GM23338 (cell line): ENCODE data around the gene TSR3. TPM values are rescaled to one million over a fixed set of nuclear protein-coding genes. Genes with fewer than 3 reads are reported as not detected.

Experiments
- ATAC-seq: fragments of 200-7000 bp; cut with Tn5 transposase; 3 replicates; pipeline ENCODE4 v1.9.1; 2020
- DNase-seq: peaks from one replicate; pipeline ENCODE4 v3.0.0-alpha.2; 2015; ENCODE audit warnings: low spot score
- H2AFZ ChIP-seq: fragments of 200-600 bp; sonication (generic); 2 replicates; pipeline ENCODE4 v1.8.0; 2016; ENCODE audit warnings: antibody characterized with exemption, mild to moderate bottlenecking, moderate library complexity
- H3F3A ChIP-seq: fragments of 200-600 bp; sonication (generic); replicated peaks from 2 replicates; pipeline ENCODE4 v1.8.0; 2017; ENCODE audit warnings: antibody characterized with exemption, mixed run types, low read depth
- H3K27ac ChIP-seq: fragments of 200-600 bp; sonication (generic); 2 replicates; pipeline ENCODE4 v1.6.1; 2016; ENCODE audit warnings: low read depth
- H3K27me3 ChIP-seq: fragments of 200-600 bp; sonication (generic); 2 replicates; pipeline ENCODE4 v1.8.0; 2016; ENCODE audit warnings: mild to moderate bottlenecking, mixed run types, moderate library complexity; ENCODE audit not compliant: insufficient read depth
- H3K36me3 ChIP-seq: fragments of 200-600 bp; sonication (generic); 2 replicates; pipeline ENCODE4 v1.8.0; 2016; ENCODE audit warnings: mild to moderate bottlenecking; ENCODE audit not compliant: insufficient read depth
- H3K4me1 ChIP-seq: fragments of 200-600 bp; sonication (generic); 2 replicates; pipeline ENCODE4 v1.8.0; 2016; ENCODE audit warnings: mild to moderate bottlenecking, moderate library complexity; ENCODE audit not compliant: insufficient read depth
- H3K4me2 ChIP-seq: fragments of 200-600 bp; sonication (generic); 2 replicates; pipeline ENCODE4 v1.7.1; 2017; ENCODE audit warnings: mixed run types
- H3K4me3 ChIP-seq: fragments of 200-600 bp; sonication (generic); 2 replicates; pipeline ENCODE4 v1.6.1; 2016; ENCODE audit warnings: mixed run types
- H3K79me2 ChIP-seq: fragments of 200-600 bp; sonication (generic); replicated peaks from 2 replicates; pipeline ENCODE4 v1.8.0; 2017; ENCODE audit warnings: mild to moderate bottlenecking; ENCODE audit not compliant: insufficient read depth
- H3K9me2 ChIP-seq: fragments of 200-600 bp; sonication (generic); 2 replicates; pipeline ENCODE4 v1.8.0; 2017; ENCODE audit not compliant: insufficient read depth
- H4K20me1 ChIP-seq: fragments of 200-600 bp; sonication (generic); replicated peaks from 2 replicates; pipeline ENCODE4 v1.8.0; 2017; ENCODE audit warnings: mild to moderate bottlenecking; ENCODE audit not compliant: insufficient read depth
- H3K27ac Mint-ChIP-seq: 2 replicates; pipeline ENCODE4 v1.8.0; 2020; ENCODE audit warnings: inconsistent platforms, mild to moderate bottlenecking, moderate library complexity, mixed read lengths
- H3K27me3 Mint-ChIP-seq: 3 replicates; pipeline ENCODE4 v1.8.0; 2022; ENCODE audit warnings: low read depth, mild to moderate bottlenecking, moderate library complexity, mixed read lengths, inconsistent platforms; ENCODE audit not compliant: insufficient read depth, poor library complexity
- H3K36me3 Mint-ChIP-seq: 3 replicates; pipeline ENCODE4 v1.8.0; 2021; ENCODE audit warnings: low read depth, mild to moderate bottlenecking, inconsistent platforms, moderate library complexity, mixed read lengths
- H3K4me1 Mint-ChIP-seq: 3 replicates; pipeline ENCODE4 v1.8.0; 2020; ENCODE audit warnings: mild to moderate bottlenecking, inconsistent platforms, mixed read lengths
- H3K4me3 Mint-ChIP-seq: 3 replicates; pipeline ENCODE4 v1.8.0; 2021; ENCODE audit warnings: moderate library complexity, mild to moderate bottlenecking, inconsistent platforms, mixed read lengths
- H3K9me3 Mint-ChIP-seq: 3 replicates; pipeline ENCODE4 v1.8.0; 2020; ENCODE audit warnings: moderate library complexity, mild to moderate bottlenecking, inconsistent platforms, mixed read lengths
- CREB1 ChIP-seq: fragments of 250-450 bp; sonication (Bioruptor Pico); IDR thresholded peaks from 2 replicates; pipeline ENCODE4 v1.5.0; 2020; ENCODE audit warnings: low read depth, mild to moderate bottlenecking, moderate library complexity
- EZH2 ChIP-seq: fragments of 200-600 bp; sonication (generic); IDR thresholded peaks from one replicate; pipeline ENCODE4 v1.8.0; 2017; ENCODE audit warnings: antibody characterized with exemption, mild to moderate bottlenecking, low read depth; ENCODE audit not compliant: unreplicated experiment
- EZH2phosphoT487 ChIP-seq: fragments of 200-600 bp; sonication (generic); IDR thresholded peaks from one replicate; pipeline ENCODE4 v1.8.1; 2018; ENCODE audit warnings: antibody characterized with exemption; ENCODE audit not compliant: unreplicated experiment
- JUNB ChIP-seq: IDR thresholded peaks from one replicate; pipeline ENCODE4 v1.6.1; 2016; ENCODE audit warnings: antibody characterized with exemption; ENCODE audit not compliant: unreplicated experiment
- NANOG ChIP-seq: IDR thresholded peaks from 2 replicates; pipeline ENCODE4 v1.6.1; 2016; ENCODE audit warnings: antibody characterized with exemption, borderline replicate concordance
- STAT1 ChIP-seq: IDR thresholded peaks from one replicate; pipeline ENCODE4 v1.6.1; 2016; ENCODE audit warnings: antibody characterized with exemption; ENCODE audit not compliant: unreplicated experiment
- ZNF114 ChIP-seq: fragments of 250-450 bp; sonication (Bioruptor Pico); IDR thresholded peaks from 2 replicates; pipeline ENCODE4 v1.5.0; 2020; ENCODE audit warnings: mild to moderate bottlenecking, moderate library complexity
- ZNF331 ChIP-seq: fragments of 250-450 bp; sonication (Bioruptor Pico); IDR thresholded peaks from 2 replicates; pipeline ENCODE4 v1.5.0; 2020; ENCODE audit warnings: low read depth, mild to moderate bottlenecking, moderate library complexity
- polyA plus RNA-seq: library from polyadenylated mRNA; unstranded; fragments of >200 nt; fragmentation: Nextera tagmentation; extraction: Ambion mirVana; gene quantifications from 2 replicates; pipeline ENCODE4 v1.2.1, GENCODE V29; 2016
- total RNA-seq: library from RNA; depleted of rRNA; stranded (reverse); fragments of >200 nt; shearing (Covaris generic); gene quantifications from 2 replicates; pipeline ENCODE4 v1.2.3, GENCODE V29; 2014
- TF ChIP-seq, protein P1 (sequence below): IDR thresholded peaks from 2 replicates; pipeline ENCODE4 v1.6.1; 2016; ENCODE audit warnings: antibody characterized with exemption
- TF ChIP-seq, protein P2 (sequence below), 2 experiments: fragments of 200-600 bp in 1 of 2; sonication (generic) in 1 of 2; conservative IDR thresholded peaks; 2 replicates each; pipeline versions ENCODE4 v1.5.1 to v1.6.1; 2016 to 2017; ENCODE audit warnings: antibody characterized with exemption in 2 of 2, low read depth in 2 of 2, mild to moderate bottlenecking in 2 of 2, moderate library complexity in 1 of 2
- TF ChIP-seq, protein P3 (sequence below): IDR thresholded peaks from one replicate; pipeline ENCODE4 v1.6.1; 2018; ENCODE audit warnings: antibody characterized with exemption; ENCODE audit not compliant: unreplicated experiment

Gene TSR3
- total and polyA plus RNA-seq, 2 experiments from 2014 or later: 58.5 to 97.3 TPM

DNA sequence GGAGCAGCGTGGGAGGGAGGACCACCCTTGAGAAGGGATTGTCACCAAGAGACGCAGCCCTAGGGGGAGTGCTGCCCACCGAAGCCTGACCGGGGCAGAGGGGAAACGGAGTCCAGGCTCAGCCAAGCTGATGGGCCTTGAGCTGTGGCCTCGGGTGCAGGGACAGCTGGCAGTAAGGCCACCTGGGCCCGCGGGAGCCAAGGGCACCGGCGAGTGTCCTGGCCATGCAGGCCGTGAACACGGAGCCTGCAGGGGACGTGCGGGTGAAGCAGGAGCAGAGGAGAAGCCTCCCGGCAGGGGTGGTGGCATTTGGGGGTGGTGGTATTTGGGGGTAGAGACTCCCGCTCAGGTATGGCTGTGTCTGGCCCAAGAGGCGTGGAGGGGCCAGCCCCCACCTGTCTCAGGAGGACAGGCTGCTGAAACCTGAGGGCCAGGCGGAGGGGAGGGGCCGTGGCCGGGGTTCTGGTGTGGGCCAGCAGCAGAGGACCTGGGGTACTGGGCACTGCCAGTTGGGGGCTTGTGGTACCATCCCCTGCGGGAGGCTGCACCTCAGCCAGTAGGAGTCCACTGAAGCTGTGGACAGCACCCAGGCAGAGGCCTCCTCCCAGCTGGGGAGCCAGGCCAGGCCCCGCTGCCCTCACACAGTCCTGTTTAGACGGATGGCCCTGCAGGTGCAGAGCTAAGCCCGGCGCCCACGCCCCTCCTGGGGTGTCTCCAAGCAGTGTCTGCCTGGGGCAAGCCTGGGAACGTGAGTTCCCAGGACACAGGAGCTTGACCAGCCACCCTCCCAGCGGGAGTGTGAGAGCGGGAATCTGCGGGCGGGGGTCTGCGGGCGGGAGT is 4.6 kb upstream of the TSR3 start:
- H3K9me2 ChIP-seq: no peaks in the 10 kb centered on the region
- no peak overlapping the region for H3K4me3 ChIP-seq
- ATAC-seq (no peak), DNase-seq (no peak)
- no peaks in the 10 kb centered on the region; the same call in 1 of the 2 replicates for H3K36me3 ChIP-seq
- peaks cover 7% of the 10 kb centered on the region; the same call in 1 of the 2 replicates for H3K4me1 ChIP-seq
- Mint-ChIP-seq H3K36me3 (peaks cover 15% of the 10 kb centered on the region), H3K9me3 (peaks cover 3% of the 10 kb centered on the region; the same call in 2 of the 3 replicates), H3K27ac (no peak overlapping the region), H3K27me3 (peaks cover 19% of the 10 kb centered on the region), H3K4me1 (peaks cover 4% of the 10 kb centered on the region), H3K4me3 (no peak overlapping the region)
- TF ChIP-seq CREB1: no peak
- TF ChIP-seq JUNB: no peak
- TF ChIP-seq, protein P1, sequence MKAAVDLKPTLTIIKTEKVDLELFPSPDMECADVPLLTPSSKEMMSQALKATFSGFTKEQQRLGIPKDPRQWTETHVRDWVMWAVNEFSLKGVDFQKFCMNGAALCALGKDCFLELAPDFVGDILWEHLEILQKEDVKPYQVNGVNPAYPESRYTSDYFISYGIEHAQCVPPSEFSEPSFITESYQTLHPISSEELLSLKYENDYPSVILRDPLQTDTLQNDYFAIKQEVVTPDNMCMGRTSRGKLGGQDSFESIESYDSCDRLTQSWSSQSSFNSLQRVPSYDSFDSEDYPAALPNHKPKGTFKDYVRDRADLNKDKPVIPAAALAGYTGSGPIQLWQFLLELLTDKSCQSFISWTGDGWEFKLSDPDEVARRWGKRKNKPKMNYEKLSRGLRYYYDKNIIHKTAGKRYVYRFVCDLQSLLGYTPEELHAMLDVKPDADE: no peak
- TF ChIP-seq, protein P2, sequence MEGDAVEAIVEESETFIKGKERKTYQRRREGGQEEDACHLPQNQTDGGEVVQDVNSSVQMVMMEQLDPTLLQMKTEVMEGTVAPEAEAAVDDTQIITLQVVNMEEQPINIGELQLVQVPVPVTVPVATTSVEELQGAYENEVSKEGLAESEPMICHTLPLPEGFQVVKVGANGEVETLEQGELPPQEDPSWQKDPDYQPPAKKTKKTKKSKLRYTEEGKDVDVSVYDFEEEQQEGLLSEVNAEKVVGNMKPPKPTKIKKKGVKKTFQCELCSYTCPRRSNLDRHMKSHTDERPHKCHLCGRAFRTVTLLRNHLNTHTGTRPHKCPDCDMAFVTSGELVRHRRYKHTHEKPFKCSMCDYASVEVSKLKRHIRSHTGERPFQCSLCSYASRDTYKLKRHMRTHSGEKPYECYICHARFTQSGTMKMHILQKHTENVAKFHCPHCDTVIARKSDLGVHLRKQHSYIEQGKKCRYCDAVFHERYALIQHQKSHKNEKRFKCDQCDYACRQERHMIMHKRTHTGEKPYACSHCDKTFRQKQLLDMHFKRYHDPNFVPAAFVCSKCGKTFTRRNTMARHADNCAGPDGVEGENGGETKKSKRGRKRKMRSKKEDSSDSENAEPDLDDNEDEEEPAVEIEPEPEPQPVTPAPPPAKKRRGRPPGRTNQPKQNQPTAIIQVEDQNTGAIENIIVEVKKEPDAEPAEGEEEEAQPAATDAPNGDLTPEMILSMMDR (conservative IDR thresholded peaks at IDR 0.05; ENCODE audit: low read depth in 2 of 2): no peak
- no peak for TF ChIP-seq EZH2phosphoT487
- no peak for TF ChIP-seq ZNF331 (CRISPR knock-in tag)
- TF ChIP-seq, protein P3, sequence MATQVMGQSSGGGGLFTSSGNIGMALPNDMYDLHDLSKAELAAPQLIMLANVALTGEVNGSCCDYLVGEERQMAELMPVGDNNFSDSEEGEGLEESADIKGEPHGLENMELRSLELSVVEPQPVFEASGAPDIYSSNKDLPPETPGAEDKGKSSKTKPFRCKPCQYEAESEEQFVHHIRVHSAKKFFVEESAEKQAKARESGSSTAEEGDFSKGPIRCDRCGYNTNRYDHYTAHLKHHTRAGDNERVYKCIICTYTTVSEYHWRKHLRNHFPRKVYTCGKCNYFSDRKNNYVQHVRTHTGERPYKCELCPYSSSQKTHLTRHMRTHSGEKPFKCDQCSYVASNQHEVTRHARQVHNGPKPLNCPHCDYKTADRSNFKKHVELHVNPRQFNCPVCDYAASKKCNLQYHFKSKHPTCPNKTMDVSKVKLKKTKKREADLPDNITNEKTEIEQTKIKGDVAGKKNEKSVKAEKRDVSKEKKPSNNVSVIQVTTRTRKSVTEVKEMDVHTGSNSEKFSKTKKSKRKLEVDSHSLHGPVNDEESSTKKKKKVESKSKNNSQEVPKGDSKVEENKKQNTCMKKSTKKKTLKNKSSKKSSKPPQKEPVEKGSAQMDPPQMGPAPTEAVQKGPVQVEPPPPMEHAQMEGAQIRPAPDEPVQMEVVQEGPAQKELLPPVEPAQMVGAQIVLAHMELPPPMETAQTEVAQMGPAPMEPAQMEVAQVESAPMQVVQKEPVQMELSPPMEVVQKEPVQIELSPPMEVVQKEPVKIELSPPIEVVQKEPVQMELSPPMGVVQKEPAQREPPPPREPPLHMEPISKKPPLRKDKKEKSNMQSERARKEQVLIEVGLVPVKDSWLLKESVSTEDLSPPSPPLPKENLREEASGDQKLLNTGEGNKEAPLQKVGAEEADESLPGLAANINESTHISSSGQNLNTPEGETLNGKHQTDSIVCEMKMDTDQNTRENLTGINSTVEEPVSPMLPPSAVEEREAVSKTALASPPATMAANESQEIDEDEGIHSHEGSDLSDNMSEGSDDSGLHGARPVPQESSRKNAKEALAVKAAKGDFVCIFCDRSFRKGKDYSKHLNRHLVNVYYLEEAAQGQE: no peak
- TF ChIP-seq STAT1: no peak
- TF ChIP-seq EZH2: no peak
- TF ChIP-seq ZNF114 (CRISPR knock-in tag): no peak
- no peak for TF ChIP-seq NANOG
- no peak overlapping the region for H2AFZ ChIP-seq
- no peak overlapping the region for H3K27ac ChIP-seq
- peaks cover 61% of the 10 kb centered on the region for H3K79me2 ChIP-seq
- H3K4me2 ChIP-seq: no peak overlapping the region
- peaks cover 11% of the 10 kb centered on the region for H4K20me1 ChIP-seq
- H3F3A ChIP-seq: peaks cover 5% of the 10 kb centered on the region; the same call in 1 of the 2 replicates
- H3K27me3 ChIP-seq: no peaks in the 10 kb centered on the region
